ENCODE results near the gene TSPYL4.

Gene TSPYL4

DNA sequence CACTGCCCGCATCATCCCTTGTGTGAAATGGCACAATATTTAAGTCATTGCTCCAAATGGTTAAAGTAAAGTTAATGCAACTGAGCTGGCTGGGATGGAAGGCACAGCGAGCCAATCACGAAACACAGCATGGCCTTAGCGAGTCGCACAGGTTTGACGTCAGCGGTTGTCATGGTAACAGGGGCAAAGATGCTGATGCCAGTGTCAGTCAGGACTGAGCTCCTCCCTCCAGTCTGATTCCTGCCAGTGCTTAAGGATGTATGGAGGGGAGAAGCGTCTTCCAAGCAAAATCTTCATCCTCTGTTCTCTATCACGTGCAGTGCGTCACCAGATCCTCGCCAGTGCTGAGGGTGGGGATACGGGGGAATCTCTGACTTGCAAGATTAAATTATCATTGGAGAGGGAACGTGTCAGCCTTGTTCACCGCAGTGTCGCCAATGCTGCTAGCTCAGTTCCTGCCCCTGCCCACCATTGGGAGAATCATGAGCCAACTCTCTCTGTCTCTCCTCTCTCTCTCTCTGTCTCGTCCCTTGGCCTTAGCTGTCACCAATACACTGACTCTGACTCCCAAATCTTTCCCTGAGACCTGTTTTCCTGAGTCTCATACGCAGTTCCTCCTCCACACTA lies 24.5 kb downstream of the TSPYL4 start:
- no peaks in the 10 kb centered on the region for H3K9me3 Mint-ChIP-seq
- DNase-seq (ENCODE audit: low spot score in 2 of 2) (no peak), ATAC-seq (ENCODE audit: low read depth) (no peak)
- no peak overlapping the region for H3K27ac Mint-ChIP-seq
- H3K4me3 Mint-ChIP-seq: no peak overlapping the region
- H3K36me3 Mint-ChIP-seq: peaks cover 18% of the 10 kb centered on the region
- no peaks in the 10 kb centered on the region for H3K27me3 Mint-ChIP-seq
- no peaks in the 10 kb centered on the region for H3K4me1 Mint-ChIP-seq

GRCh38 chr6:116223355-116223754 lies 30.5 kb downstream of the TSPYL4 start:
- Mint-ChIP-seq H3K27ac (no peak overlapping the region), H3K4me1 (peaks cover 3% of the 10 kb centered on the region), H3K9me3 (no peaks in the 10 kb centered on the region), H3K27me3 (no peaks in the 10 kb centered on the region), H3K36me3 (peaks cover 12% of the 10 kb centered on the region), H3K4me3 (no peak overlapping the region)
- ATAC-seq (ENCODE audit: low read depth) (no peak), DNase-seq (ENCODE audit: low spot score in 2 of 2) (no peak)

DNA sequence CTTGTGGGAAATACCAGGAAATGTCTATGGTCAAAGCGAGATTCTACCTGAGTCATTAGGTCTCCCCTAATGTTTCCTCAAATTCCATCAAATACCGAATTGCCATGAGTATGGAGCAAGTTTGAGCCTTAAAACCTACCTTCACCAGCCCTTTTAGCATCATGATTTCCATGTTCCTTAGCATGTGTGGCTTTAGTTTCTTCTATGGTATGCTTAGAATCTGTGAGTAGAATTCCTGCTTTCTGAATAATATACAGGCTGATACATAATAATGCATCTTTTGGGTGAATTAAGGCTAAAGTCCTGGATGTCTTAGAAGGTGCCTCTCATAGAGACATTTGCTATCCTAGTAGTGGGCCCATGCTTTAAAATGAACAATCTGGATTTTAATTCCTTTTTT lies 32.0 kb downstream of the TSPYL4 start:
- Mint-ChIP-seq H3K27ac (no peak overlapping the region), H3K4me1 (peaks cover 3% of the 10 kb centered on the region), H3K27me3 (no peaks in the 10 kb centered on the region), H3K36me3 (peaks cover 12% of the 10 kb centered on the region), H3K4me3 (no peak overlapping the region), H3K9me3 (no peaks in the 10 kb centered on the region)
- ATAC-seq (ENCODE audit: low read depth) (no peak), DNase-seq (ENCODE audit: low spot score in 2 of 2) (no peak)

DNA sequence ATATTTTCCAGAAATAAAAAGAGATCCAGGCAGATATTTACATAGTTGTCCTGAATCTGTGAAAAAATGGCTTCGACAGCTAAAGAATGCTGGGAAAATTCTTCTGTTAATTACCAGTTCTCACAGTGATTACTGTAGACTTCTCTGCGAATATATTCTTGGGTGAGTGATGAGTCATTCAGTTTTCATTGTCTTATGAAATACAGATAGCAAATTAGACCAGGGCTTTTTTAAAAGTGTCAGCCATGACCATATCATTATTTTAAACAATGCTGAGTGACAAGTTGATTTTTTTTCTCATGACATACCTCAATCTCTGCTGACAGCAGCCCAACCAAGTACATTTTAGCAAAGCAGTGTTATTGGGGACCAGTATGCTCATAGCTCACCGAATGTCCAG lies 32.8 kb downstream of the TSPYL4 start:
- Mint-ChIP-seq H3K9me3 (no peaks in the 10 kb centered on the region), H3K27ac (no peak overlapping the region), H3K4me3 (no peak overlapping the region), H3K27me3 (no peaks in the 10 kb centered on the region), H3K4me1 (peaks cover 3% of the 10 kb centered on the region), H3K36me3 (peaks cover 12% of the 10 kb centered on the region)
- DNase-seq (ENCODE audit: low spot score in 2 of 2): no peak
- no peak for ATAC-seq (ENCODE audit: low read depth)

GRCh38 chr6:116218866-116219265 lies 35.0 kb downstream of the TSPYL4 start:
- Mint-ChIP-seq H3K4me3 (no peak overlapping the region), H3K9me3 (no peaks in the 10 kb centered on the region), H3K36me3 (peaks cover 5% of the 10 kb centered on the region), H3K27ac (no peak overlapping the region), H3K27me3 (no peaks in the 10 kb centered on the region), H3K4me1 (no peaks in the 10 kb centered on the region)
- DNase-seq (ENCODE audit: low spot score in 2 of 2) (no peak), ATAC-seq (ENCODE audit: low read depth) (no peak)

DNA sequence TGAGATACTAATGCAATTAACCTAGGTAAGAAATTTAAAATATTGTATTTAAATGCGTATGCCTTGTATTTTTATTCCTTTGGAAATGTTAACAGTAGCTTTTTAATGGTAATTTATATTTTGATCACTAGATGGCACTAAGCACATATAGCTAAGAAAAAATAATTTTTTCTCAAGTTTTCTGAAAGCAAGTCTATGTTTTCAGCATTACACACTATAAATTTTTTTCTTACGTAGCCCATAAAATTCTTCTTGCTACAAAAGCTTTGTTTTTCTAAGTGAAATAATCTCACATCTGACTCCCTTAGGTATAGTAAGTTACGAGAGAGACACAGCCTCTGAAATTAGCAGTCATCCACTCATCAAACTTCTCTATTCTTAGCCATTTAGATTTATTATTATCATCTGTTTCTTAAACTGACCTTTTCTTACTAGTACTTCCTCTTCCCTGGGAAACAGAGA lies 35.7 kb downstream of the TSPYL4 start:
- H3K27ac Mint-ChIP-seq: no peak overlapping the region
- H3K9me3 Mint-ChIP-seq: no peaks in the 10 kb centered on the region
- no peak overlapping the region for H3K4me3 Mint-ChIP-seq
- H3K36me3 Mint-ChIP-seq: peaks cover 2% of the 10 kb centered on the region
- no peaks in the 10 kb centered on the region for H3K27me3 Mint-ChIP-seq
- peak in 1 of 2 donors; percentile 1 for DNase-seq (ENCODE audit: low spot score in 2 of 2)
- no peaks in the 10 kb centered on the region for H3K4me1 Mint-ChIP-seq
- no peak for ATAC-seq (ENCODE audit: low read depth)

DNA sequence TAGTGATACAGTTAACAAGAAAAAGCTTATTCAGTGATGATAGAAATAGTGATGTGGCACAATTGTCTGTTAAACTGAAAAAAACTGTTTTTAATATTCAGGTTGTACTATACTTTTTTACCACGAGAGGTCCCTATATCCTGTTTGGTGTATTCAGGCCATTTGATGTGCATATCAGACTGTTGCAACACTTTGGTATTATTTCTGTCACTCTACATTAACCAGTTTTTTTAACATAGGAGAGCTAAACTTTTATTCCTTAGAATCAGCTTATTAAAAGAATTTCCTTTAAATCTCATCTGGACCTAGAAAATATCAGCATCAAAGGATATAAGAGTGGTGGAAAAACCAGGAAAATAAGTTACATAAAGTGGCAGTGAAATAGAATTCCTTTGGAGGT lies 36.8 kb downstream of the TSPYL4 start:
- no peak overlapping the region for H3K27ac Mint-ChIP-seq
- H3K36me3 Mint-ChIP-seq: peaks cover 2% of the 10 kb centered on the region
- H3K4me3 Mint-ChIP-seq: no peak overlapping the region
- no peaks in the 10 kb centered on the region for H3K27me3 Mint-ChIP-seq
- H3K4me1 Mint-ChIP-seq: no peaks in the 10 kb centered on the region
- peak; percentile 58 for ATAC-seq (ENCODE audit: low read depth)
- peak in 1 of 2 donors; percentile 14 for DNase-seq (ENCODE audit: low spot score in 2 of 2)
- H3K9me3 Mint-ChIP-seq: no peaks in the 10 kb centered on the region

DNA sequence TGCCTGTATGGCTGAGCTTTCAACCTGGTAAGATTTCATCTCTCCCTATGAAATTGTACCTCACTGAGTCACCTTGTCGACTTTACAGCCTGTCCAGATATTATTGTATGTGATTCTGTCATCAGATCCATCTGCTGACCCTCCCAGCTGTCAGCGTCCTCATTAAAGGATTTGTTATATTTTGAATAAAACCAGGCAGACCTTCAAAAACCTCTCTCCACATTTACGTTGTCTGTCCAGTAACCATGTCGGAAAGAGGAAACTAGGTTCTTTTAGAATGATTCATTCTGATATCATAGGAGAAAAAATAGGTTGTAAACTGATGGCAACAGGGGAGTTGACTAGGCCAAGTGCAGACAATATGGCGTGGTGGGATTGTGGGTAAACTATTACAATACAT lies 38.5 kb downstream of the TSPYL4 start:
- DNase-seq (ENCODE audit: low spot score in 2 of 2) (no peak), ATAC-seq (ENCODE audit: low read depth) (no peak)
- H3K9me3 Mint-ChIP-seq: no peaks in the 10 kb centered on the region
- H3K36me3 Mint-ChIP-seq: peaks cover 2% of the 10 kb centered on the region
- no peak overlapping the region for H3K4me3 Mint-ChIP-seq
- no peaks in the 10 kb centered on the region for H3K27me3 Mint-ChIP-seq
- H3K4me1 Mint-ChIP-seq: no peaks in the 10 kb centered on the region
- no peak overlapping the region for H3K27ac Mint-ChIP-seq

- Mint-ChIP-seq H3K27me3 (no peaks in the 10 kb centered on the region), H3K36me3 (peaks cover 2% of the 10 kb centered on the region), H3K4me3 (no peak overlapping the region), H3K4me1 (no peaks in the 10 kb centered on the region), H3K27ac (no peak overlapping the region), H3K9me3 (no peaks in the 10 kb centered on the region)
- DNase-seq (ENCODE audit: low spot score in 2 of 2) (no peak), ATAC-seq (ENCODE audit: low read depth) (no peak)
These were observed 39.2 kb downstream of the TSPYL4 start for GRCh38 chr6:116214681-116215080.

DNA sequence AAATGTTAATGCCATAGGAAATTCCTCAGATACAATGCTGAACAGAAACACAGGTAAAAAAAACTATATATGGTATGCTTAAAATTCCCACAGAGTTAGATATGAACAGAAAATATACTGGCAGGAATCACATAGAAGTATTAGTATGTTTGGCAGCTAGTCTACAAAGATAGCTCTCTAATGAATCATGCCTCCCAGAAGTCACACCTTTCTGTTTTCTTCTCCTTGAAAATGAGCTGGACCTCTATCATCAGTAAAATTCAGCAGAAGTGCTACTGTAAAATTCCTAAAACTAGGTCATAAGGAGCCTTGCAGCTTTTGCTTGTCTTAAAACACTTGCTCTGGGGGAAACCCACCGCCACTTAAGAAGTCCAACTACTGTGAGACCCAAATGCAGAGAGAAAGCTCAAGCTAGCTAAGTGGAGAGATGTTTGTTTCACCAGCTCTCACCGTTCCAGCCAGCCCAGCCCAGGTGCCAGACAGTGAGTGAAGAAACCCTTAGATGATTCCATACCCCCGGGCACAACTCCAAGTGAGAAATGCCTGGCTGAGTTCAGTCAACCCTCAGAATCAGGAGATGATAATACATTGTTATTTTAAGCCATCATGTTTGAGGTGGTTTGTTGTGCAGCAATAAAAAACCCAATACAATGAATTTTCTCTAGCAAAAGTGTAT lies 43.0 kb downstream of the TSPYL4 start:
- peaks cover 2% of the 10 kb centered on the region for H3K36me3 Mint-ChIP-seq
- no peaks in the 10 kb centered on the region for H3K9me3 Mint-ChIP-seq
- no peaks in the 10 kb centered on the region for H3K27me3 Mint-ChIP-seq
- no peaks in the 10 kb centered on the region for H3K4me1 Mint-ChIP-seq
- H3K4me3 Mint-ChIP-seq: no peak overlapping the region
- peak overlapping the region; percentile 20 for H3K27ac Mint-ChIP-seq
- DNase-seq (ENCODE audit: low spot score in 2 of 2): no peak
- ATAC-seq (ENCODE audit: low read depth): no peak

GRCh38 chr6:116210316-116210715 lies 43.6 kb downstream of the TSPYL4 start:
- Mint-ChIP-seq H3K27me3 (no peaks in the 10 kb centered on the region), H3K9me3 (no peaks in the 10 kb centered on the region), H3K27ac (no peak overlapping the region), H3K4me1 (no peaks in the 10 kb centered on the region), H3K4me3 (no peak overlapping the region), H3K36me3 (peaks cover 2% of the 10 kb centered on the region)
- ATAC-seq (ENCODE audit: low read depth): no peak
- no peak for DNase-seq (ENCODE audit: low spot score in 2 of 2)

DNA sequence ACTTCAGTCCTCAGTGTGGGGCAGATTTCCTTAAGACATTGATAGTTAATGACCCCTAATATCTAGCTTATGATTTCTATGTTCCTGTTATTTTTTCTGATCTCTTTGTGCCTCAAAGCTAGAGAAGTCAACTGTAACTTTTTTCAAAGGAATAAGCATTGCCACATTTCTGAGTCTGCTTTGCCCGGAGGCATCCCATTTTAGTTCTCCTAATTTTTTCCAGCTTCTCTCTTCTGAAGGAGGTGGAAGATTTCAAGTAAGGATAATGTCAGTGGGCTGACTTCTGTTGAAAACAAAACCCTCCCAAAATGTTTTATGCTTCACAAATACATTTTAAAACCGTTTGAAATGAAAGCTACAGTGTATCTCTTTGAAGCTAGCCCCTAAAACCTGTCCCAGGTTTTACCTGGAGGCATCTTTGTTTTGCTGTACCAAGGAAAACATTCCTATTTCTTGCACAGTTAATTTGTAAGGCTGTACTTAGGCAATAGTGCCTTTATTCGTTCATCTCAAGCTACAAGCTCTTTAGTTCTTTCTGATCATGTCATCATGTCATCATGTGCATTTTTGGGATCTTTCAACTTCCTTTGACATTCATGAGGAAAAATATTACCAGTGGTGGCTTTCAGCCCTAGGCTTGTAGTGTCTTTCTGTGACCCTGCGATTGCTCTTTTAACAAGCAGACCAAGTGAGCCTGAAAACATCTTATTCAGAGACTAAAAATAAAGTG lies 45.7 kb downstream of the TSPYL4 start:
- no peak overlapping the region for H3K4me3 Mint-ChIP-seq
- H3K27ac Mint-ChIP-seq: no peak overlapping the region
- no peak for DNase-seq (ENCODE audit: low spot score in 2 of 2)
- ATAC-seq (ENCODE audit: low read depth): no peak
- H3K9me3 Mint-ChIP-seq: no peaks in the 10 kb centered on the region
- H3K36me3 Mint-ChIP-seq: no peaks in the 10 kb centered on the region
- H3K4me1 Mint-ChIP-seq: peaks cover 2% of the 10 kb centered on the region
- H3K27me3 Mint-ChIP-seq: no peaks in the 10 kb centered on the region

- no peaks in the 10 kb centered on the region for H3K27me3 Mint-ChIP-seq
- peaks cover 2% of the 10 kb centered on the region for H3K4me1 Mint-ChIP-seq
- H3K9me3 Mint-ChIP-seq: no peaks in the 10 kb centered on the region
- DNase-seq (ENCODE audit: low spot score in 2 of 2) (no peak), ATAC-seq (ENCODE audit: low read depth) (no peak)
- H3K27ac Mint-ChIP-seq: no peak overlapping the region
- H3K4me3 Mint-ChIP-seq: no peak overlapping the region
- H3K36me3 Mint-ChIP-seq: no peaks in the 10 kb centered on the region
These were observed 47.5 kb downstream of the TSPYL4 start for GRCh38 chr6:116206231-116206903.

GRCh38 chr6:116205281-116205680 lies 48.6 kb downstream of the TSPYL4 start:
- DNase-seq (ENCODE audit: low spot score in 2 of 2): no peak
- Mint-ChIP-seq H3K4me3 (no peak overlapping the region), H3K27ac (no peak overlapping the region), H3K36me3 (peaks cover 5% of the 10 kb centered on the region), H3K4me1 (peaks cover 6% of the 10 kb centered on the region), H3K9me3 (no peaks in the 10 kb centered on the region), H3K27me3 (no peaks in the 10 kb centered on the region)
- ATAC-seq (ENCODE audit: low read depth): no peak
